CD14-positive monocyte (primary cell): ENCODE measurements around the gene DYSF. TPM values are rescaled to one million over a fixed set of nuclear protein-coding genes. Genes with fewer than 3 reads are reported as not detected.
A peak's percentile ranks its signal among the peaks of the same experiment; 100 is the strongest.

Experiments
- DNase-seq, 3 donors: peaks; one replicate each; pipeline ENCODE4 v3.0.0-alpha.2; 2011 to 2022
- H2AFZ ChIP-seq: 2 replicates; pipeline ENCODE4 v1.6.0; 2012; ENCODE audit warnings: mild to moderate bottlenecking, low read depth, low read length, inconsistent platforms; ENCODE audit not compliant: insufficient read depth, poor library complexity, severe bottlenecking
- H3K27ac ChIP-seq, 2 donors: 1 replicate in 1 of 2; 2 replicates in 1 of 2; pipeline ENCODE4 v1.5.1; 2012 to 2013; ENCODE audit warnings: low read length in 2 of 2, control low read depth in 1 of 2, inconsistent platforms in 1 of 2, low read depth in 1 of 2, mild to moderate bottlenecking in 1 of 2
- H3K27me3 ChIP-seq, 2 donors: one replicate each; pipeline versions ENCODE4 v1.6.0 to v1.6.1; 2011 to 2013; ENCODE audit warnings: low read length in 2 of 2; ENCODE audit not compliant: control insufficient read depth in 2 of 2, insufficient read depth in 2 of 2
- H3K36me3 ChIP-seq, 2 donors: replicated peaks in 1 of 2; 1 replicate in 1 of 2; 2 replicates in 1 of 2; pipeline versions ENCODE4 v1.5.1 to v1.6.1; 2012 to 2013; ENCODE audit warnings: low read length in 2 of 2, control low read depth in 1 of 2, inconsistent platforms in 1 of 2, mild to moderate bottlenecking in 1 of 2; ENCODE audit not compliant: insufficient read depth in 2 of 2, control insufficient read depth in 1 of 2
- H3K4me1 ChIP-seq, 2 donors: 1 replicate in 1 of 2; 2 replicates in 1 of 2; pipeline versions ENCODE4 v1.5.1 to v1.6.1; 2012 to 2013; ENCODE audit warnings: low read length in 2 of 2, control low read depth in 1 of 2, inconsistent platforms in 1 of 2, mild to moderate bottlenecking in 1 of 2, moderate library complexity in 1 of 2; ENCODE audit not compliant: insufficient read depth in 2 of 2, control insufficient read depth in 1 of 2
- H3K4me2 ChIP-seq: replicated peaks from 2 replicates; pipeline ENCODE3; 2012; ENCODE audit warnings: low read length, moderate library complexity, mild to moderate bottlenecking; ENCODE audit not compliant: poor library complexity, severe bottlenecking; ENCODE audit errors: extremely low read depth
- H3K4me3 ChIP-seq, 3 experiments: fragments of 200-600 bp in 1 of 3; sonication (generic) in 1 of 3; replicated peaks in 1 of 3; 1 replicate in 2 of 3; 2 replicates in 1 of 3; pipeline ENCODE4 v1.5.1; 2011 to 2013; ENCODE audit warnings: low read length in 3 of 3, mild to moderate bottlenecking in 3 of 3, control low read depth in 2 of 3, low read depth in 2 of 3, inconsistent platforms in 1 of 3, moderate library complexity in 1 of 3
- H3K79me2 ChIP-seq: 2 replicates; pipeline ENCODE4 v1.6.0; 2012; ENCODE audit warnings: mild to moderate bottlenecking, control low read depth, inconsistent platforms, low read length, moderate library complexity; ENCODE audit not compliant: insufficient read depth
- H3K9ac ChIP-seq: 2 replicates; pipeline ENCODE4 v1.6.0; 2017; ENCODE audit warnings: low read length, mild to moderate bottlenecking; ENCODE audit not compliant: insufficient read depth, poor library complexity, severe bottlenecking
- H3K9me3 ChIP-seq, 2 donors: replicated peaks in 1 of 2; 1 replicate in 1 of 2; 2 replicates in 1 of 2; pipeline versions ENCODE4 v1.5.1 to v1.6.1; 2012 to 2013; ENCODE audit warnings: low read length in 2 of 2, control low read depth in 1 of 2; ENCODE audit not compliant: control insufficient read depth in 1 of 2, insufficient read depth in 1 of 2
- H4K20me1 ChIP-seq: 2 replicates; pipeline ENCODE4 v1.6.0; 2012; ENCODE audit warnings: mild to moderate bottlenecking, low read length, control low read depth, moderate library complexity; ENCODE audit not compliant: insufficient read depth
- H3K27ac Mint-ChIP-seq, 7 donors: one replicate each; pipeline ENCODE4 v1.8.0; 2020; ENCODE audit warnings: mild to moderate bottlenecking in 7 of 7, mixed read lengths in 7 of 7, moderate library complexity in 6 of 7, inconsistent platforms in 2 of 7
- H3K27me3 Mint-ChIP-seq, 3 donors: one replicate each; pipeline ENCODE4 v1.8.0; 2021 to 2022; ENCODE audit warnings: low read depth in 3 of 3, mild to moderate bottlenecking in 3 of 3, mixed read lengths in 3 of 3, moderate library complexity in 3 of 3, inconsistent platforms in 1 of 3
- H3K36me3 Mint-ChIP-seq, 2 donors: one replicate each; pipeline ENCODE4 v1.8.0; 2020; ENCODE audit warnings: mixed read lengths in 2 of 2, inconsistent platforms in 1 of 2, mild to moderate bottlenecking in 1 of 2
- H3K4me1 Mint-ChIP-seq: one replicate; pipeline ENCODE4 v1.8.0; 2020; ENCODE audit warnings: mild to moderate bottlenecking, mixed read lengths
- H3K4me3 Mint-ChIP-seq, 2 donors: one replicate each; pipeline ENCODE4 v1.8.0; 2020; ENCODE audit warnings: mild to moderate bottlenecking in 2 of 2, mixed read lengths in 2 of 2, moderate library complexity in 1 of 2
- H3K9me3 Mint-ChIP-seq, 7 donors: one replicate each; pipeline ENCODE4 v1.8.0; 2020 to 2022; ENCODE audit warnings: mixed read lengths in 7 of 7, mild to moderate bottlenecking in 6 of 7, moderate library complexity in 6 of 7, inconsistent platforms in 2 of 7
- CTCF ChIP-seq: fragments of 200-600 bp; IDR thresholded peaks from one replicate; pipeline ENCODE4 v1.8.0; 2022; ENCODE audit warnings: antibody characterized with exemption, mild to moderate bottlenecking
- WGBS: methylation state at CpG from one replicate; pipeline ENCODE4 v1.1.5; 2013; ENCODE audit warnings: missing lambda C conversion rate; ENCODE audit not compliant: insufficient coverage; 5-methylcytosine and 5-hydroxymethylcytosine counted together
- intact Hi-C, 2 donors: fragments of 100-400 bp; cut with micrococcal nuclease; formaldehyde crosslinking; loops; one replicate each; pipeline versions ENCODE4 v1.15.0 to v1.15.1; 2023
- polyA plus RNA-seq, 3 donors: library from polyadenylated mRNA; depleted of rRNA in 1 of 3; unstranded in 2 of 3; stranded (reverse) in 1 of 3; fragments of 300-500 nt in 2 of 3; fragments of >200 nt in 1 of 3; fragmentation: Illumina TruSeq in 2 of 3; gene quantifications; 1 replicate in 2 of 3; 2 replicates in 1 of 3; pipeline ENCODE4 v1.2.3, GENCODE V29; 2012 to 2021

The DYSF gene
- polyA plus RNA-seq, 3 donors: 16.1 to 72.5 (median 31.2) TPM

- Mint-ChIP-seq H3K4me3 (no peak overlapping the region), H3K27ac (peak overlapping the region in 1 of 7 donors; percentile 68), H3K4me1 (no peaks in the 10 kb centered on the region), H3K27me3 (peaks cover 0 to 10% (median 6%) of the 10 kb centered on the region in 3 donors), H3K36me3 (no peaks in the 10 kb centered on the region), H3K9me3 (peaks cover 0 to 1% (median 0%) of the 10 kb centered on the region in 7 donors)
- H3K27ac ChIP-seq: no peak overlapping the region
- no peak overlapping the region for H3K4me2 ChIP-seq
- no peaks in the 10 kb centered on the region for H3K36me3 ChIP-seq
- no peaks in the 10 kb centered on the region for H4K20me1 ChIP-seq
- H3K4me1 ChIP-seq: no peaks in the 10 kb centered on the region
- no peak overlapping the region for H3K9ac ChIP-seq
- no peak for TF ChIP-seq CTCF
- H2AFZ ChIP-seq: no peak overlapping the region
- DNase-seq: no peak
- H3K4me3 ChIP-seq: no peak overlapping the region
- no peaks in the 10 kb centered on the region for H3K27me3 ChIP-seq
- H3K9me3 ChIP-seq: no peaks in the 10 kb centered on the region
- no peaks in the 10 kb centered on the region for H3K79me2 ChIP-seq
- WGBS: 96% methylated on average over 10 of the region's 19 CpGs
- intact Hi-C loops: no loop called here
Measured at GRCh38 chr2:71705171-71705960, 252.0 kb downstream of the DYSF start.

- DNase-seq: no peak
- Histone ChIP-seq H3K27ac (no peak overlapping the region), H2AFZ (no peak overlapping the region), H4K20me1 (no peaks in the 10 kb centered on the region), H3K9ac (no peak overlapping the region), H3K27me3 (no peaks in the 10 kb centered on the region), H3K36me3 (no peaks in the 10 kb centered on the region), H3K4me1 (no peaks in the 10 kb centered on the region), H3K4me3 (no peak overlapping the region), H3K79me2 (no peaks in the 10 kb centered on the region), H3K4me2 (no peak overlapping the region), H3K9me3 (no peaks in the 10 kb centered on the region)
- 75% methylated on average over 4 of the region's 4 CpGs for WGBS
- Mint-ChIP-seq H3K27ac (peak overlapping the region in 1 of 7 donors; percentile 54), H3K27me3 (peaks cover 0 to 10% (median 6%) of the 10 kb centered on the region in 3 donors), H3K4me1 (no peaks in the 10 kb centered on the region), H3K9me3 (peaks cover 0 to 1% (median 0%) of the 10 kb centered on the region in 7 donors), H3K36me3 (no peaks in the 10 kb centered on the region), H3K4me3 (no peak overlapping the region)
- TF ChIP-seq CTCF: no peak
- intact Hi-C loops: no loop called here
Measured at GRCh38 chr2:71706121-71706520, 252.8 kb downstream of the DYSF start.
